Activated CD4-positive, alpha-beta T cell treated with anti-CD3 and anti-CD28 coated beads for 24 hours (primary cell): ENCODE measurements around the gene PKDCC.

ENCODE experiments used
- DNase-seq, 2 donors: peaks; one replicate each; pipeline ENCODE4 v3.0.0-alpha.2; 2020; ENCODE audit warnings: low read depth in 2 of 2

The PKDCC gene

DNA sequence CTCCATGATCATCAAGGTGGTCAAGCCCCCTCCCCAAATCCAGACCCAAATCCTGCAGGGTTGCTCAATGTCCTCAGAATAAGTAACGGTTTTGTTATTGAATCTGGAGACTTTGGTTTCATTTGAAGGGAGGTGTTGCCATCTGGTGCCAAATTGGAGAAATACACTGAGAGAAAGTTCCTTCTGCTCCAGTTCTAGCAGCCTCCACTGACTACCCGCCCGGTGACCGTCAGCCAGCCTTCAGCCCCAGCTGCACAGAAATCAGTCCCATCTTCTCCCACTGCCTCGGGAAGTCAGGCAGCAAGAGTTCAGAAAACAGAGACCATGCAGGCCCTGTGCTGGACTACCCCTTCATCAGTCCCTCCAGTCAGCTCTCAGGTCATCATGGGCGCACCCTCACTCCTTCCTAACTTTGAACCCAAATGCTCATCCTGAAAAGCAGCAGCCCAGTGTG, 38.7 kb downstream of the PKDCC start:
- DNase-seq, result peak in 1 of 2 donors; percentile 17

DNA sequence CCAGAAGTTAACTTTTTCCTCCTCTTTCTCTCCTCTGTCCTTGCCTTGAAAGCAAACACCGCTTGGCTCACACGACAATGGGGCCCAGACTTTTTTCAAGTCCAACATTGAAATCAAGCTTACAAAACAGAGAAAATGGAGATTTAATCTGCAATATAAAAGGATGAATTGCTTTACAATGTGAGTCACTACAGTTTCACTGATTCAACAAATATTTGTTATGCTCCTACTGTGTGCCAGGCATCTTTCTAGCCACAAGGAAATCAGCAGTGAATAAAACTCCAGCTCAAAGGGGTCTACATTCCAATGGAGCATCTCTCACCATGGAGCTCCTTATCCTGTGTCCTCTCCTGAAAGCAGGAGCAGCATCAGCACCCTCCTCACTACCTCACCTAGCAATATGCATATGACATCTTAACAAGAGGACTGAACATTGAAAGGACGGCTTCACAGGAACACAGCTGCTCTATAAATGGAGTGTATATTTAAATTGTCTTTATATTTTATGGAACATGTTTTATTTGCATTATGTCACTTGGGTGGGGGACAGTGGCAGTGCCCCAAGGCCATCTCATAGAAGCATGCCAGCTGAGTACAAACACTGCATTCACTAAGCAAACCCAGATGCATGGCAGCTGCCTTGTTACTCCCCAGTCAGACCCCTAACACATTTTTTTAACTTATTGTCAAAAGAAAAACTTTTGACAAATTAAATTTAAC, 39.5 kb downstream of the PKDCC start:
- DNase-seq, result no peak

- no peak for DNase-seq
These were observed 40.0 kb downstream of the PKDCC start for GRCh38 chr2:42087857-42088195.

GRCh38 chr2:42089340-42089925, 41.6 kb downstream of the PKDCC start:
- DNase-seq, result peak; percentile 42 to 52

- DNase-seq, result no peak
These were observed 42.4 kb downstream of the PKDCC start for GRCh38 chr2:42090216-42090615.

- no peak for DNase-seq
These were observed 43.9 kb downstream of the PKDCC start for GRCh38 chr2:42091671-42092070.

GRCh38 chr2:42092084-42092996, 44.5 kb downstream of the PKDCC start:
- no peak for DNase-seq

DNA sequence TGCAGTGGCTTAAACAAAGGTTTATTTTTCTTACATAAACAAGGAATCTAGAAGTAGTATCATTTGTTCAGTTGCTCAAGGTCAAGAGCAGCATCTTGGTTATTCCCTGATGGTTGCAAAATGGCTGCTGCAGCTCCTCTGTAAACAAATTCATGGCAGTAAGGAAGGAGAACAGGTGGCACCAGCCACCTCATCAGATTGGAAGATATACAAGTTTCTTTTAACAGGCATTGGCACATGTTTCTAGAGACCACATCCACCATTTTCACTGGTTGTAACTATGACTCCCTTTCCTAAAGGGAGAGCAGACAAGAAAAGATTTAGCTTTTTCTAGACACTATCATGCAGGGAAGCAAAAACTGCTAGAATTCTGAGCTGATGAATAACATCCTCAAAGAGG, 46.3 kb downstream of the PKDCC start:
- DNase-seq, result no peak

DNA sequence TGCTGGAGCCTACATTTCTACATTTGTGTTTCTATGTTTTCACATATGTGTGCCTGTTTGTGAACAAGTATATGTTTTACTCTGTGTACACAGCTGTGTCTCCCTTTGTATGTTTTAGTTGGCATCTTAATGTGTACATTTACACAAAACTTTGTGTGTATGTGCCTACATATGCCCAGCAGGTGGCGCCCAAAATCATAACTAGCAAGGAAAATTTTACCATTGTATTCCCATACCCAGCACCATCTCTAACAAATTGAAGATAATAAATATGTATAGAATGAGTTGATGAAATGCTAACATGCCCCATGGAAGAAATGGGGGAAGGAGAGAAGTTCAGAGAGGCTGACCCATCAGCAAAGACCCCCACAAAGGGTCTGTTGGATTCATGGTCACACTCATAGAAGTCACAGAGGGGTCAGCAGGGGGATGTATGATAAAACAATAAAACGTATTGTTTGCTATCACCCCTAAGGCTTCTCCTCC, 48.1 kb downstream of the PKDCC start:
- DNase-seq, result peak; percentile 61 to 63

GRCh38 chr2:42096869-42097591, 49.2 kb downstream of the PKDCC start:
- no peak for DNase-seq

GRCh38 chr2:42098571-42099437, 51.0 kb downstream of the PKDCC start:
- DNase-seq, result no peak

- DNase-seq, result no peak
These were observed 51.8 kb downstream of the PKDCC start for GRCh38 chr2:42099438-42100173.

DNA sequence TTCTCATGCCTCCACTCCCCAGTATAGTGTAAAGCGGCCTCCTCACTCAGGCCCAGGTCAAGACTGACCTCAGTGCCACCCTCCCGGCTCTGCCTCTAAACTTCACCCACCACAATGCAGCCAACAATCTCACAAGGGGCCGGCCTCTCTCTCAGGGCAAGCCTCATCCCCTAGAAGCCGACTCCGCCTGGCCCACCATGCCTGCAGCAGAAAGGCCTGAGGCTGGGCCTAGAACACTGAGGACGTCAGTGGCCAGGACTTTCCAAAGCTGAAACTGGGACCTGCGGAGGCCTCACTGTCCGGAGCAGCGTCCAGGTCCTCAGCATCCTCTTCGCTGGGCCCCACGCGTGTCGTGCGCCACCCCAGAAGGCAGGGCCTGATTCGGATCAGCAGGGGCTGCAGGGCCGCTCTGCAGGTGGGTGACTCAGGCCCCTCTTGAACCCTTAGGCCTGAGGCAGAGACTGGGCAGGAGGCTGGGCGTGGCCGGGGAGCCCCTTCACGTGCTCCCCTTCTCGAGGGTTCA, 52.9 kb downstream of the PKDCC start:
- DNase-seq, result no peak

DNA sequence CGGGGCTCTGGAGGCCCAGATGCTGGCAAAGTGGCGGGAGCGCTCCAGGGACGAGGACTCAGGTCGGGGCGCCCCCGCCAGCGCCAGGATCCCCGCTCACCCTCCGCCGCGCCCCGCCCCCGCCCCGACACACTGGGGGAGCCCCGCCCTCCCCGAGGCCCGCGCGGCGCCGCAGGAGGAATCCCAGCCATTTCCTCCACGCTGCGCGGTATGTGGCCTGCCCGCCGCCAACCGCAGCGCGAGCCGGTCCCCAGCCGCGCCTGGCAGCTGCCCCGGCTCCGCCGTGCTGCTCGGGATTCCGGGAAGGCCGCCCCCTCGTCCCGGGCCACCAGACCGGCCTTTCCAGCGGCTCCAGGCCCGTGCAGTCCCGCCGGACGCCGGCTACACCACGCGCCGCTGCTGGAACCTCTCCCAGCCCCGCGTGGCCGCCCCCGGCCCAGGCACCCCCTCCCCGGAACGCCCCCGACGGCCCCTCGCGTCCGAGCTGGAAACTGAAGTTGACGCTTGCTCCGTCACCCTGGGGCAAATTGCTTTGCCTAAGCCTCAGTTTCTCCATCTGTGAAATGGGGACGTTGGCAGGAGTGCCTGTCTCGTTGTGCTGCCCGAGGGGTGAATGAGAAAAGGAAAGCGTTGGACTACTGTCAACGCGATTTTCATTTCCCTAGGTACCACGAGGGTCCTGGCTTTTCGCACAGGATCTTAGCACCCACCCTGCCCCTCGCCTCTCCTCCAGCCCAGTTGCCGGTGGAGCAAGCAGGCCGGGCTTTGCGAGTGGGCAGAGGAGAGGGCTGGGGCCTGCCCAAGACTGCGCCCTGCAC, 53.6 kb downstream of the PKDCC start:
- peak; percentile 23 to 24 for DNase-seq

GRCh38 chr2:42102024-42102590, 54.3 kb downstream of the PKDCC start:
- DNase-seq, result peak; percentile 72

DNA sequence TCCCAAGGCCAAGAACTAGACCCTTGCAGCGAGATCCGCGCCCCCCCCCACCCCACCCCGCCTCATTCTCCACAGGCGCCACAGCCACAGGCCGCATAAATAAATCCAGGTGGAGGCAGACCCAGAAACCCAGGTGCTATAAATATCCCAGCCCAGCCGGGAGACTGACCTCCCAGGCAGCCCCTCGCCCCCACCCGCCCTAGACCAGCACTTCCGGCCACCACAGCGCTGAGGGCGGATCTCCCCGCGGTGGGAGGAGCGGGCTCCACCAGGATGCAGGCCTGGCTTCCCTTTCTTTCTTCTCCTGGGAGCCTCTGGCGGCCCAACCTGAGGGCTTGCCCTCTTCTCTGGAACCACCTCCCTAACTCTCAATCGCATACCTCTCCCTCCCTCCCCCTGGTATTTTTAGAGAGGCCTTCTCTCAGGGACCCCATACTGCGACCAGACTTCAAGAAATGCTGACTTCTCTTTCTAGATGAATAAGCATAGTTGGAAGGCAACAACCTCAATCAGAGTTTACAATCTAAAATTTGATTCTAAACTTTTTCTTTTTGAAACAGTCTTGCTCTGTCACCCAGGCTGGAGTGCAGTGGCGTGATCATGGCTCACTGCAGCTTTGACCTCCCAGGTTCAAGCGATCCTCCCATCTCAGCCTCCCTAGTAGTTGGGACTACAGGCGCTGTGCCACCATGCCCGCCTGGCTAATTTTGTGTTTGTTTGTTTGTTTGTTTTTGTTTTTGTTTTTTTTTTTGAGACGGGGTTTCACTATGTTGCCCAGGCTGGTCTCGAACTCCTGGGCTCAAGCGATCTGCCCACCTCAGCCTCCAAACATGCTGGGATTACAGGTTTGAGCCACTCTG, 55.0 kb downstream of the PKDCC start:
- no peak for DNase-seq

- no peak for DNase-seq
These were observed 56.0 kb downstream of the PKDCC start for GRCh38 chr2:42103829-42104228.

- no peak for DNase-seq
These were observed 56.8 kb downstream of the PKDCC start for GRCh38 chr2:42104621-42105020.
